ENCODE measurements around the gene EIF4G3.
"Not testable (repeated sequence)": the region's sequence is repeated elsewhere in the genome, so short reads cannot be mapped to it uniquely, and the experiment has no call there.

Gene EIF4G3

GRCh38 chr1:21100481-21100921, 76.2 kb downstream of the EIF4G3 start:
- DNase-seq (ENCODE audit: low spot score) = no peak

- no peak for DNase-seq (ENCODE audit: low spot score)
Observed at GRCh38 chr1:21099869-21100131, 76.9 kb downstream of the EIF4G3 start.

GRCh38 chr1:21099034-21099868, 77.4 kb downstream of the EIF4G3 start:
- DNase-seq (ENCODE audit: low spot score) = no peak

DNA sequence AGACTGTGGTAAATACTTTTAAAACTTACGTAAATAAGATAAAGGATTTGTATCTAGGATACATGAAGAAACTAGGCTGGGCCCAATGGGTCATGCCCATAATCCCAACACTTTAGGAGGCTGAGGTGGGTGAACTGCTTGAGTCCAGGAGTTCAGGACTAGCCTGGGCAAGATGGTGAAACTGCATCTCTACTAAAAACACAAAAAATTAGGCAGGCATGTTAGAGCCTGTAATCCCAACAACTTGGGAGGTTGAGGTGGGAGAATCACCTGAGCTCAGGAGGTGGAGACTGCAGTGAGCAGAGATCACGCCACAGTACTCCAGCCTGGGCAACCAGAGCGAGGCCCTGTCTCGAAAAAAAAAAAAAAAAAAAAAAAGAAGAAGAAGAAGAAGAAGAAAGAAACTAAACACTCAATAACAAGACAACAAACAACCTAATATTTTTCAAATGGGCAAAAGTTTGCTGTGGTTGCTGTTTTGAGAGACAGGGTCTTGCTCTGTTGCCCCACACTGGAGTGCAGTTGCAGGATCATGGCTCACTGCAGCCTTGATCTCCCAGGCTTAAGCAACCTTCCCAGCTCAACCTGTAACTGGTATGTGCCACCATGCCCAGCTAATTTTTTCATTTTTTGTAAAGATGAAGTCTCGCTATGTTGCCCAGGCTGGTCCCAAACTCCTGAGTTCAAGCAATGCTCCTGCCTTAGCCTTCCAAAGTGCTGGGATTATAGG, 78.3 kb downstream of the EIF4G3 start:
- no peak for DNase-seq (ENCODE audit: low spot score)

- DNase-seq (ENCODE audit: low spot score) = no peak
Observed at GRCh38 chr1:21097729-21098128, 79.0 kb downstream of the EIF4G3 start.

GRCh38 chr1:21095976-21096375, 80.7 kb downstream of the EIF4G3 start:
- no peak for DNase-seq (ENCODE audit: low spot score)

- DNase-seq (ENCODE audit: low spot score) = not testable (repeated sequence)
Observed at GRCh38 chr1:21094282-21094681, 82.4 kb downstream of the EIF4G3 start.

- not testable (repeated sequence) for DNase-seq (ENCODE audit: low spot score)
Observed at GRCh38 chr1:21093271-21093958, 83.3 kb downstream of the EIF4G3 start.

GRCh38 chr1:21092545-21092944, 84.2 kb downstream of the EIF4G3 start:
- not testable (repeated sequence) for DNase-seq (ENCODE audit: low spot score)

GRCh38 chr1:21091053-21091690, 85.5 kb downstream of the EIF4G3 start:
- DNase-seq (ENCODE audit: low spot score) = not testable (repeated sequence)

DNA sequence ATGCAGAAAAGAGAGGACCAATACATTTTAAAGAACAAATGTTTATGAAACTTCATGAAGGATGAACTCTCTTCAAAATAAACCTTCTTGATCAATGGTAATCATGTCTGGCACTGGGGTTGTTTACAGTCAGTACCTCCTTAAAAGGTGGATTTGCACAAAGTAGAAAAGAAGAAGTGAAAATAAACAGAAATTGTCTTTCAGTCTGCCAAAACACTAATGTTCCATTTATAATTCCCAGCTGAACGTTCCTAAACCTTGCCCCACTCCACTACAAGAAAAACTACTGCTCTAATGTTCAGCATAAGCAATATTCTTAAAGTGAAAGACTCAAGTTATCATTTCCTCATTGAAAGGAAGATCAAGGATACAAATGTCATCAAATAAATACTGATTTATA, 86.2 kb downstream of the EIF4G3 start:
- peak; percentile 5 for DNase-seq (ENCODE audit: low spot score)

DNA sequence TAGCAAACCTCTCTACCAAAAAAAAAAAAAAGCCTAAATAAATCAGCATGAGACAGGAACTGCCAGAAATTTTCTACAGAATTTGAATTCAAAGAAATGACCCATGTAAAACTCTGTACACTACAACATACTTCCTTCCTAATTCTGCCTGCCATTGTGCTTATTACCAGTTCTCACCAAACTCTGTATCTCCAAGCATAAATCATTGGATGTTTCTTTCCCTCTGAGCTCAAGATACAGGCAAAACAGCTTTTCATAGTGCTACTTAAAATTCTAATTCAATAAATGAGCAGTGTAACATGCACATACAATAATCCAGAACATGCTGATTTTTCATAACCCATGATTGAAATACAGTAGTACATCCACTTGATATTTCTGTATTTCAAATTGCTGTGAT, 87.0 kb downstream of the EIF4G3 start:
- no peak for DNase-seq (ENCODE audit: low spot score)

GRCh38 chr1:21089299-21089698, 87.4 kb downstream of the EIF4G3 start:
- DNase-seq (ENCODE audit: low spot score) = no peak

GRCh38 chr1:21084111-21084810, 92.4 kb downstream of the EIF4G3 start:
- no peak for DNase-seq (ENCODE audit: low spot score)

- DNase-seq (ENCODE audit: low spot score) = no peak
Observed at GRCh38 chr1:21082073-21082472, 94.6 kb downstream of the EIF4G3 start.

- DNase-seq (ENCODE audit: low spot score) = no peak
Observed at GRCh38 chr1:21077085-21077484, 99.6 kb downstream of the EIF4G3 start.

- no peak for DNase-seq (ENCODE audit: low spot score)
Observed at GRCh38 chr1:21072721-21073120, 104.0 kb downstream of the EIF4G3 start.

- no peak for DNase-seq (ENCODE audit: low spot score)
Observed at GRCh38 chr1:21069549-21069948, 107.1 kb downstream of the EIF4G3 start.

- DNase-seq (ENCODE audit: low spot score) = no peak
Observed at GRCh38 chr1:21068937-21069336, 107.8 kb downstream of the EIF4G3 start.

- no peak for DNase-seq (ENCODE audit: low spot score)
Observed at GRCh38 chr1:21067551-21068227, 109.0 kb downstream of the EIF4G3 start.

DNA sequence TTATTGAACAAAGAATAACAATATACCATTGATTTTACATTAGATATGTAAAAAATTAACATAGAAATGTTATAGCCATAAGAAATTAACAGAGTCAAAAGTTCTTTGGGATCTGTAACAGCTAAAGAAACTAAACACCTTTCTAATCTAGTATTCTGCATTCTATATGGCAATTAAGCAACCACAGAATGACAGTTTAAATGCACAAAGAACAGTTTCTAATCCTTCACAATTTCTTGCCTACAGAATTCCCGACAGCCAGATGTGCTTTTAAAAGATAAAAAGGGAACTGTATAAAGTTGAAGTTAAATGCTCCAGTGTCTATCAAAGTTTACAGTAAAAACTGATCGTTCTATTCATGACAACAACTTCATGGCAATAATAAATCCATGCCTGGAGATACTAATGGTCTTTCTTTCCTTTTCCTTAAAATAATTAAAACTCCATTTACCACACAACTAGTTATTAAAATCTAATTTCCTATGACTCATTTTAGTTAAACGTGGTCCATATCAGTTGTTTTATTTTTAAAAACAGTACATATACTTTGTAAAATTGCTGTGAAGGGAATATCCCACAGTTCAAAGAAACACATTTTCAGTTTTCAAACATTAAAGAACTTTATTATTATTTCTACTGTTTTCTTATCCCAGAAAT, 110.2 kb downstream of the EIF4G3 start:
- no peak for DNase-seq (ENCODE audit: low spot score)
